D721Med (cell line): ENCODE data around the gene RYR2.

Experiments used
- DNase-seq: peaks from one replicate; pipeline ENCODE4 v3.0.0; 2011; ENCODE audit warnings: low spot score; ENCODE audit not compliant: insufficient read length
- FAIRE-seq: peaks from 2 replicates; lab custom pipeline; 2011; peaks lifted over from hg19 to GRCh38; lab: Jason Lieb, UNC
- TF ChIP-seq, protein P1 (sequence below): IDR thresholded peaks from 2 replicates; pipeline ENCODE4 v1.5.1; 2012; ENCODE audit warnings: mild to moderate bottlenecking, control low read depth; ENCODE audit not compliant: insufficient read depth; ENCODE audit errors: missing control alignments

Gene RYR2

DNA sequence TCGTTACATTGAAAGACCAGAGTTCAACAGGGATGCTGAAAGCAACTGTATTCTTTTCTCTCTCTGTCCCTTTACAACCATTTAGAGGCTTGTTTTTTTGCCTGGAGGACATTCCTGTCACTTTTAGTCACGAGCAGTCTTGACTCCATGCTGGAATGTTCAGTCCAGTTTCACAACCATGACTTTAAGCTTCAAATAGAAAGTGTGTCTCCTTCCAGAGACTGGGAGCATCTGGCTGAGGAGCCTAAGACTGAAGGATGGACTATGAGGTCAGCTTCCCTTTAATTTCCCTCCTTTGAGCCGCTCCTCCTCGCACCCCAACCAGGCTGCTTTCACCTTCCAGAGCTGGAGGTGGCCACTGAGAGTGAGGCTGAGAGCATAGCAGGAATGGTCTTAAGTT, 10.5 kb upstream of the RYR2 start:
- DNase-seq (no peak), FAIRE-seq (no peak)
- TF ChIP-seq, protein P1, sequence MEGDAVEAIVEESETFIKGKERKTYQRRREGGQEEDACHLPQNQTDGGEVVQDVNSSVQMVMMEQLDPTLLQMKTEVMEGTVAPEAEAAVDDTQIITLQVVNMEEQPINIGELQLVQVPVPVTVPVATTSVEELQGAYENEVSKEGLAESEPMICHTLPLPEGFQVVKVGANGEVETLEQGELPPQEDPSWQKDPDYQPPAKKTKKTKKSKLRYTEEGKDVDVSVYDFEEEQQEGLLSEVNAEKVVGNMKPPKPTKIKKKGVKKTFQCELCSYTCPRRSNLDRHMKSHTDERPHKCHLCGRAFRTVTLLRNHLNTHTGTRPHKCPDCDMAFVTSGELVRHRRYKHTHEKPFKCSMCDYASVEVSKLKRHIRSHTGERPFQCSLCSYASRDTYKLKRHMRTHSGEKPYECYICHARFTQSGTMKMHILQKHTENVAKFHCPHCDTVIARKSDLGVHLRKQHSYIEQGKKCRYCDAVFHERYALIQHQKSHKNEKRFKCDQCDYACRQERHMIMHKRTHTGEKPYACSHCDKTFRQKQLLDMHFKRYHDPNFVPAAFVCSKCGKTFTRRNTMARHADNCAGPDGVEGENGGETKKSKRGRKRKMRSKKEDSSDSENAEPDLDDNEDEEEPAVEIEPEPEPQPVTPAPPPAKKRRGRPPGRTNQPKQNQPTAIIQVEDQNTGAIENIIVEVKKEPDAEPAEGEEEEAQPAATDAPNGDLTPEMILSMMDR: no peak

DNA sequence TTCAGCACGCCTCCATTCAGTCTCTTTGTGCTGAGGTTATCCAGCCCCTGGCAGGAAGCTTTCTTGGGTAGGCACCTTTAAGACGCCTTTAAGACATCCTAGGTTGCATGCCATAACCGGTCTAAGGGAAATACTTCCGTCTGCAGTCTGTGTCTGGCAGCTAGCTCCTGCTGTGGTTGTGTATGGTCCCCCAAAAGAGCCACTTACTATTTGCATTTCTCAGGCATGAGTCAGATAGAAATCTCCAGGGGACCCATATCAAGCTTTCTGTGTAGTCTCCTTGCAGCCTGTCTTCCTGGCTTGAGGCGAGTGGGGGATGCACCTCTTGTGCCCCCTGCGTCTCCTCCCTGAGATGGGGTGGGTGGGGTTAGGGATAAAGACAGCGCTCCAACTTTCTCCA, 10.0 kb upstream of the RYR2 start:
- TF ChIP-seq, protein P1: no peak
- no peak for DNase-seq
- FAIRE-seq: no peak

DNA sequence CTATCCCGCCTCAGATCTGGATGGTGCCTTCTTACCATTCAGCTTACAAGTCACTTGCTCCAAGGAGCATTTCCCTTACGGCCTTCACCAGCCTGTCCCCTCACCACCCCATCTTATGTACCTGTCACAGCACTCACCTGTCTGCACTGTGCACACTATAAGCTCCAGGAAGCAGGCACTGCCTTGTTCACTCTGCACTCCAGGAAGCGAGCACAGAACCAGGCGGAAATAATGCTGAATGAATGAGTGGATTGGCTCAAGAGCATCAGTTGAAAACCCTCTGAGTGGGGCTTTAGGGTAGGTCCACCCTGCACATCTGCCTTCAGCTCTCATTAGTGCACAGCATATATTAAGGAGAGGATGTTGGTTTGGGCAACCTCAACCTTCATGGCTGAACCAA, 8.9 kb upstream of the RYR2 start:
- DNase-seq (no peak), FAIRE-seq (no peak)
- TF ChIP-seq, protein P1: no peak

DNA sequence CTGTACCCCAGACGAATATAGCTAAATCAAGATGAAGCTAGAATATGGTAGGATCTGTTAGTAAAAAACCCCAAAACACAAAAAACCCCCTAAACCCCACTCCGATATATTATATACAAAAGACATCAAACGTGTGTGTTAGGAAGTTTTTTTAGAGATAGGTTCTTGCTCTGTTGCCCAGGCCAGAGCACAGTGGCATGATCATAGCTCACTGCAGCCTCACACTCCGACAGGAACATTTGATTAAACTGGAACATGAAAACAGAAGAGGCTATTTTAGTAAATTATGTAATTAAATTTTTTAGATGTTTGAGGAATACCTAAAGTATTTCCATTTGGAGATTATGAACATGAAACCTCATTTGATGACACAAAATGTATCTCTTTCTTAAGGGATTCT, 8.2 kb upstream of the RYR2 start:
- TF ChIP-seq, protein P1: no peak
- FAIRE-seq (no peak), DNase-seq (no peak)

DNA sequence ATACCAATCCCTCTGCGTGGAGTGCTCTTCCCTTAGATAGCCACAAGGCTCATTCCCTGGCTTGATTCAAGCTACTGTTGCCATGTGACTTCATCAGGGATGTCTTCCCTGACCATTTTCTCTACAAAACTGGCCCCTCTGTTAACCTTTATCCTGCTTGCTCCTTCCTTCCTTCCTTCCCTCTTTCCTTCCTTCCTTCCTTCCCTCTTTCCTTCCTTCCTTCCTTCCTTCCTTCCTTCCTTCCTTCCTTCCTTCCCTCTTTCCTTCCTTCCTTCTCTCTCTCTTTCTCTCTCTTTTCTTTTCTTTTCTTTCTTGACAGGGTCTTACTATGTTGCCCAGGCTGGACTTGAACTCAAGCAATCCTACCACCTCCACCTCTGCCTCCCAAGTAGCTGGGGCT, 6.2 kb upstream of the RYR2 start:
- DNase-seq (no peak), FAIRE-seq (no peak)
- TF ChIP-seq, protein P1: no peak

DNA sequence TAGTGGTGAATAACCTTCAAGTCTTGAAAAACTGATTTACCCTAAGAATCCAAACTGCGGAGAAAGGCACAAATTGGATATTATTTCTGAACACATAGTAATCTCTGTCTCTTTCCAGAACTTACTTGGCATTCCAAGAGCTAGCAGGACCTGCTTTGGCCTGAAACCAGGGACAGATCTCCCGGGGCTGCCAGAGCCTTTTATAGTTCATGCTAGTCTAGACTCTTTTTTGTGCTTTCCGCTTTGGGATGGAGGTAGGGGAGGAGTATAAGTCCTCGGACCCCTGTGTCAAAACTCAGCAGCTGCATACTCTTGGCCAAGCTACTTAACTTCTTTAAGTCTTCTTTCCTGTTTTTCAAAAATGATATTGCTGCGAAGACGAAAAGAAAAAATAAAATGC, 3.8 kb upstream of the RYR2 start:
- no peak for FAIRE-seq
- no peak for DNase-seq
- TF ChIP-seq, protein P1: no peak

DNA sequence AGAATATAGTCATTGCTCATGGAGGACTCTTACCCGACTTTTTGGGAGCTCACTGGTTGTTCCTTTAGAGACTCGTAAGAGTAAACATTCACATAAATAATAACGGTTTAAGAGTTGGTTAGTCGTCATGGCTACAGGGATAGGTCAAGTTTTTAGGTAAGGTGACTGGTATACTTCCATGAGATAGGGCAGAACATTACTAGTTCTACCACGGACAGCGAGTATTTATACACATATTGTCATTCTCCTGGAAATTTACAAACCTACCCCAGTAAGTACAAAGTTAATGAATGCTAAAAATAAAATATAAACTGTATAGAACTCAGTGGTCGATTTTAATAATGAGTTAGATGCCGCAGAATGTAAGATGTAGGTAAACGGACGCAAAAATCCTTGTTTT, 1.2 kb upstream of the RYR2 start:
- FAIRE-seq (peak; percentile 11), DNase-seq (no peak)
- TF ChIP-seq, protein P1: no peak
